ENCODE results near the gene PHKB. TPM values are rescaled to one million over a fixed set of nuclear protein-coding genes. Genes with fewer than 3 reads are reported as not detected.

Gene PHKB
- total and polyA plus RNA-seq, 2 of the 8 experiments (the other 6 are each of a cell fraction or from before 2014, with no cell fraction given): 18.6 to 38.3 TPM

DNA sequence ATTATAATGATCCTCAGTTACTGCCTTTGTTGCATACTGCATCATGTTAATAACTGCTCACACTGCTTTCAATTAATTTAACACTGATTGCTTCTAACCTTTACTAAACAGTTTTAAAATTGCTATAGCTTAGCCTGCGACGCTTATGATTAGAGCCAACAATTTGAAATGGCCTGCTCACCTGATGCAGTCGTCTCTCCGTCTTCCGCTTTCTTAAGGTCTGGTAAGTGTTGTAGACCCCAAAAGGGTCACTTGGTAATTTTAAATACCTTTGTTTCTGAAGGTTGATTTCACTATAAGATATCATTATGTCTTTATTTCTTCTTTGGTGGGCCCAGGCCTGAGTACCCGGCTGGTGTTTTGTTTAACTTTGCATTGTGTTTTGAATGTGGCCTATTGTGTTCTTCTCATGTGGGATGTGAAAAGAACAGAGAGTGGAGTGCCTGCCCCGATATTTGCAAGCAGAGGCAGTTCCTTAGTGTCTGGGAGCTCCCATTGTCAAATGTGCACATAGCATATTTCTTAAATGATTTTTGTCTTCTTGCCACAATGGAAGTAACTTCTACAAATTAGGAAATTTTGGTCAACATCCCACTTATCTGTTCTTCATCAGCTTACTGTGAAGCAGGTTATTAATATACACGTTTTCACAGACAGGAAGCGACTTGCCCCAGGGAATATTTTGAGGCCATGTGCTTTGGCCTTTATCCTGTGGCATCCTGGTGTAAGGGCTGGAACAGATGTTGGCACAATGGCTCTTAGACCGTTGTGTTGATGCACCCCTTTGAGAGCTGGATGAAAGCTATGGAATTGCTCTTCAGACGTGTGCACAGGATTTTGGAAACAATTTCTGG, 2.9 kb downstream of the PHKB start (continued):
- TF ChIP-seq, protein P1, sequence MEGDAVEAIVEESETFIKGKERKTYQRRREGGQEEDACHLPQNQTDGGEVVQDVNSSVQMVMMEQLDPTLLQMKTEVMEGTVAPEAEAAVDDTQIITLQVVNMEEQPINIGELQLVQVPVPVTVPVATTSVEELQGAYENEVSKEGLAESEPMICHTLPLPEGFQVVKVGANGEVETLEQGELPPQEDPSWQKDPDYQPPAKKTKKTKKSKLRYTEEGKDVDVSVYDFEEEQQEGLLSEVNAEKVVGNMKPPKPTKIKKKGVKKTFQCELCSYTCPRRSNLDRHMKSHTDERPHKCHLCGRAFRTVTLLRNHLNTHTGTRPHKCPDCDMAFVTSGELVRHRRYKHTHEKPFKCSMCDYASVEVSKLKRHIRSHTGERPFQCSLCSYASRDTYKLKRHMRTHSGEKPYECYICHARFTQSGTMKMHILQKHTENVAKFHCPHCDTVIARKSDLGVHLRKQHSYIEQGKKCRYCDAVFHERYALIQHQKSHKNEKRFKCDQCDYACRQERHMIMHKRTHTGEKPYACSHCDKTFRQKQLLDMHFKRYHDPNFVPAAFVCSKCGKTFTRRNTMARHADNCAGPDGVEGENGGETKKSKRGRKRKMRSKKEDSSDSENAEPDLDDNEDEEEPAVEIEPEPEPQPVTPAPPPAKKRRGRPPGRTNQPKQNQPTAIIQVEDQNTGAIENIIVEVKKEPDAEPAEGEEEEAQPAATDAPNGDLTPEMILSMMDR (IDR thresholded peaks at IDR 0.05; ENCODE audit: control extremely low read depth in 1 of 3, insufficient read depth in 1 of 3, low read depth in 1 of 3, low read length in 3 of 3): no peak
- TF ChIP-seq, protein P2, sequence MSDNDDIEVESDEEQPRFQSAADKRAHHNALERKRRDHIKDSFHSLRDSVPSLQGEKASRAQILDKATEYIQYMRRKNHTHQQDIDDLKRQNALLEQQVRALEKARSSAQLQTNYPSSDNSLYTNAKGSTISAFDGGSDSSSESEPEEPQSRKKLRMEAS (IDR thresholded peaks at IDR 0.05): no peak
- no peak for TF ChIP-seq RBBP5 (IDR thresholded peaks at IDR 0.05; ENCODE audit: borderline replicate concordance, low read depth, low read length)
- no peak for TF ChIP-seq CHD1 (IDR thresholded peaks at IDR 0.05; ENCODE audit: low read depth, low read length)
- TF ChIP-seq RFX5 (IDR thresholded peaks at IDR 0.05; ENCODE audit: borderline replicate concordance, low read depth, low read length): no peak
- TF ChIP-seq BRCA1 (IDR thresholded peaks at IDR 0.05; ENCODE audit: low read depth, low read length): no peak

All from H1 (cell line).